Testis (tissue), 3 donors: ENCODE results near the gene ST7. TPM values are rescaled to one million over a fixed set of nuclear protein-coding genes. Genes with fewer than 3 reads are reported as not detected.

ENCODE experiments used
- DNase-seq: peaks from one replicate; pipeline ENCODE4 v3.0.0-alpha.2; 2019
- H3K27ac ChIP-seq, 2 donors: fragments of 200-600 bp; sonication (generic); one replicate each; pipeline ENCODE4 v1.5.1; 2019
- H3K27me3 ChIP-seq: fragments of 200-600 bp; sonication (generic); one replicate; pipeline ENCODE4 v1.5.1; 2019
- H3K36me3 ChIP-seq: fragments of 200-600 bp; sonication (generic); one replicate; pipeline ENCODE4 v1.5.1; 2017; ENCODE audit warnings: low read depth; ENCODE audit errors: missing control alignments
- H3K4me1 ChIP-seq: fragments of 200-600 bp; sonication (generic); one replicate; pipeline ENCODE4 v1.5.1; 2019
- H3K4me3 ChIP-seq, 2 donors: fragments of 200-600 bp; sonication (generic); one replicate each; pipeline ENCODE4 v1.5.1; 2017 to 2019
- H3K9me3 ChIP-seq: fragments of 200-600 bp; sonication (generic); one replicate; pipeline ENCODE4 v1.5.1; 2017
- POLR2A ChIP-seq: fragments of 450-650 bp; IDR thresholded peaks from one replicate; pipeline ENCODE4 v1.6.1; 2017; ENCODE audit warnings: antibody characterized with exemption, mild to moderate bottlenecking, moderate library complexity
- WGBS, 2 donors: methylation state at CpG; one replicate each; pipeline ENCODE4 v1.1.5; 2018; 5-methylcytosine and 5-hydroxymethylcytosine counted together
- intact Hi-C: fragments of 100-400 bp; cut with DNase I; formaldehyde crosslinking; loops from one replicate; pipeline ENCODE4 v1.15.1; 2023; ENCODE audit warnings: low total_unique reads
- polyA plus RNA-seq: library from polyadenylated mRNA; stranded (reverse); fragments of 350-450 nt; fragmentation: Illumina TruSeq; extraction: RNeasy Lipid Tissue Mini Kit (QIAGEN cat#74804); gene quantifications from one replicate; pipeline ENCODE4 v1.2.3, GENCODE V29; 2014; ENCODE audit warnings: low read depth, low replicate concordance; ENCODE audit not compliant: insufficient read depth
- total RNA-seq, 2 donors: library from RNA; depleted of rRNA; stranded (reverse); fragments of >200 nt; gene quantifications; one replicate each; pipeline ENCODE4 v1.2.3, GENCODE V29; 2016
- TF ChIP-seq, protein P1 (sequence below), 3 experiments: fragments of 450-650 bp in 2 of 3; fragments of 200-600 bp in 1 of 3; sonication (generic) in 1 of 3; IDR thresholded peaks; one replicate each; pipeline ENCODE4 v1.5.1; 2016 to 2019; ENCODE audit warnings: antibody characterized with exemption in 3 of 3, mild to moderate bottlenecking in 2 of 3, moderate library complexity in 1 of 3

The ST7 gene
- total and polyA plus RNA-seq, 3 donors from 2014 or later, result 15.9 to 25.3 (median 23.2) TPM

DNA sequence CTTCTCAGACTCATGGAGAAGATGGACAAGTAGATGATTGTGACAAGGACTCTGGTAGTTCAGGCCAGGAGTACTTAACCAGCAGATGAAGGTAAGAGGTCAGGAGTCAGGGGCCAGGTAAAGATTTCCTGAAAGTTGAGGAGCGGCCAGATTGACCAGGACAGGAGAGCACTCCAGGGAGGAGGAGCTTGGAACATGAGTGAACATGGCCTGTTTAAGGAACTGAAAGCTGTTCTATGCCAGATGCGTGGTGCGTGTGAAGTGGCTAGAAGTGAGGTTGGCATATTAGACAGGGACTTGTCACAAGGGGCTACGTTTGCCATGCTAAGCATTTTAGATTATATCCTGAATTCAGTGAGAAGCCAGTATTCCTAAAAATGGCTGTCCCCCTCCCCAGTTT, 212.4 kb downstream of the ST7 start:
- WGBS, 2 donors, result 87 to 92% methylated on average over 4 of the region's 4 CpGs
- Histone ChIP-seq H3K27me3 (no peaks in the 10 kb centered on the region), H3K36me3 (no peaks in the 10 kb centered on the region), H3K9me3 (no peaks in the 10 kb centered on the region), H3K4me3 (no peak overlapping the region), H3K4me1 (no peaks in the 10 kb centered on the region), H3K27ac (no peak overlapping the region)
- intact Hi-C loops, result no loop called here
- TF ChIP-seq, protein P1, sequence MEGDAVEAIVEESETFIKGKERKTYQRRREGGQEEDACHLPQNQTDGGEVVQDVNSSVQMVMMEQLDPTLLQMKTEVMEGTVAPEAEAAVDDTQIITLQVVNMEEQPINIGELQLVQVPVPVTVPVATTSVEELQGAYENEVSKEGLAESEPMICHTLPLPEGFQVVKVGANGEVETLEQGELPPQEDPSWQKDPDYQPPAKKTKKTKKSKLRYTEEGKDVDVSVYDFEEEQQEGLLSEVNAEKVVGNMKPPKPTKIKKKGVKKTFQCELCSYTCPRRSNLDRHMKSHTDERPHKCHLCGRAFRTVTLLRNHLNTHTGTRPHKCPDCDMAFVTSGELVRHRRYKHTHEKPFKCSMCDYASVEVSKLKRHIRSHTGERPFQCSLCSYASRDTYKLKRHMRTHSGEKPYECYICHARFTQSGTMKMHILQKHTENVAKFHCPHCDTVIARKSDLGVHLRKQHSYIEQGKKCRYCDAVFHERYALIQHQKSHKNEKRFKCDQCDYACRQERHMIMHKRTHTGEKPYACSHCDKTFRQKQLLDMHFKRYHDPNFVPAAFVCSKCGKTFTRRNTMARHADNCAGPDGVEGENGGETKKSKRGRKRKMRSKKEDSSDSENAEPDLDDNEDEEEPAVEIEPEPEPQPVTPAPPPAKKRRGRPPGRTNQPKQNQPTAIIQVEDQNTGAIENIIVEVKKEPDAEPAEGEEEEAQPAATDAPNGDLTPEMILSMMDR (IDR thresholded peaks at IDR 0.05), result no peak
- TF ChIP-seq POLR2A, result no peak
- no peak for DNase-seq

DNA sequence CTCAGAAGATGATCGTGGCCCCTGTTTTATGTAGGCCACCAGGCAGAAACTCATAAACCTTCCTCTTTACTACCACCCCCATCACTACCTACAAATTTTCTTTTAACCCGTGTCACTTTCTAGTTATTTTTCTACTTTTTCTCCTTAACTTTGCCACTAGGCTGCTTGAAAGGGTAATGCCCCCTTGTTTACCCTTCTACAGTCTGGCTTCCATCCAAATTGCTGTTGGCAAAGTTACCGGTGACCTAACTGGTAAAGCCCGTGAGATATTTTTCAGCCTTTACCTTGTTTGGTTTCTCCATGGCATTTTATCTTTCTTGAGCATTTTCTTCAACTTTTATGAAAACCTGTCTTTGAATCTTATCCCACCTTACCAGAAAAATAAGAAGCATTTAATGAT, 216.6 kb downstream of the ST7 start:
- WGBS, 2 donors, result 74 to 91% methylated on average over 4 of the region's 4 CpGs
- H3K36me3 ChIP-seq, result no peaks in the 10 kb centered on the region
- no peaks in the 10 kb centered on the region for H3K27me3 ChIP-seq
- no peak for TF ChIP-seq POLR2A
- TF ChIP-seq, protein P1 (IDR thresholded peaks at IDR 0.05), result no peak
- no peaks in the 10 kb centered on the region for H3K4me1 ChIP-seq
- H3K9me3 ChIP-seq, result no peaks in the 10 kb centered on the region
- no peak overlapping the region for H3K4me3 ChIP-seq
- intact Hi-C loops, result no loop called here
- H3K27ac ChIP-seq, result no peak overlapping the region
- DNase-seq, result no peak

DNA sequence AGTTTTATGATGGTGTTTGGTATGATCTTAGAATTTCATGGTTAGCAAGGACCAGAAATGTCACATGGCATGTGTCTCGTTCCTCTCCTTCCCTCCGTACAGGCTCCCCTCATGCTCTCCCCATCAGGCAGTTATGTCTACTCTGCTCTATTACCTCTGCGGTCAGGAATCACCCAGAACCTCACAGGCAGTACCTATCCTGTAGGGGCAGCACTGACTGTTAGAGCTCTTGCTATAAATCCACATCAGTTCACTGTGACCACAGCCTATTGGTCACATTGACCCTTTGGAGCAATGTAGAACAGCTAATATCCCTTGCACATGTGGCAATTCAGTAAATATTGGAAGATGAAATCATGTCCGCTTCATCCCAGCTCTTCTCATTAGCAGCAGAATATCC, 217.8 kb downstream of the ST7 start:
- H3K36me3 ChIP-seq, result no peaks in the 10 kb centered on the region
- no peak overlapping the region for H3K4me3 ChIP-seq
- 91 to 96% methylated on average over 4 of the region's 4 CpGs for WGBS, 2 donors
- no peak for TF ChIP-seq POLR2A
- TF ChIP-seq, protein P1 (IDR thresholded peaks at IDR 0.05), result no peak
- intact Hi-C loops, result no loop called here
- H3K27me3 ChIP-seq, result no peaks in the 10 kb centered on the region
- no peak overlapping the region for H3K27ac ChIP-seq
- H3K9me3 ChIP-seq, result no peaks in the 10 kb centered on the region
- no peaks in the 10 kb centered on the region for H3K4me1 ChIP-seq
- DNase-seq, result no peak

DNA sequence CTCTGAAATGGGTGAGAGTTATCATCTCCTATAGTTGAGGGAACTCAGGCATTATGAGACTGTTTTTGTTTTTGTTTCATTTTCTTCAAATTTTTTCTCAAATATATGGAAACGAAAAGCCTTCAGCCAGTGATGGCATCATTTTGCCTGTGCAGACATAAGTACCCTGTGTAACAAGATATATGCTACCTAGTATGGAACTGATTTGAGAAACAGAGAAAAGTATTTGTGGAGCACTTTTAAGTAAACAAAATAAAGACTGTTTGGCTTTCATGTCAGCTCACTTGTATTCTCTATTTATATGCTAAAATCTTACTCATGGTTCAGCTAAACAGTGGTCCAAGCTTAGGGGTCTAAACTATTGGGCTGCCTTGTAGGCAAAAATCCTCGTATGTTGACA, 219.0 kb downstream of the ST7 start:
- H3K27me3 ChIP-seq, result no peaks in the 10 kb centered on the region
- intact Hi-C loops, result no loop called here
- H3K27ac ChIP-seq, result no peak overlapping the region
- TF ChIP-seq, protein P1 (IDR thresholded peaks at IDR 0.05), result no peak
- TF ChIP-seq POLR2A, result no peak
- WGBS, 2 donors, result 87 to 92% methylated on average over 2 of the region's 2 CpGs
- no peak for DNase-seq
- H3K36me3 ChIP-seq, result no peaks in the 10 kb centered on the region
- H3K4me1 ChIP-seq, result no peaks in the 10 kb centered on the region
- no peaks in the 10 kb centered on the region for H3K9me3 ChIP-seq
- H3K4me3 ChIP-seq, result no peak overlapping the region

DNA sequence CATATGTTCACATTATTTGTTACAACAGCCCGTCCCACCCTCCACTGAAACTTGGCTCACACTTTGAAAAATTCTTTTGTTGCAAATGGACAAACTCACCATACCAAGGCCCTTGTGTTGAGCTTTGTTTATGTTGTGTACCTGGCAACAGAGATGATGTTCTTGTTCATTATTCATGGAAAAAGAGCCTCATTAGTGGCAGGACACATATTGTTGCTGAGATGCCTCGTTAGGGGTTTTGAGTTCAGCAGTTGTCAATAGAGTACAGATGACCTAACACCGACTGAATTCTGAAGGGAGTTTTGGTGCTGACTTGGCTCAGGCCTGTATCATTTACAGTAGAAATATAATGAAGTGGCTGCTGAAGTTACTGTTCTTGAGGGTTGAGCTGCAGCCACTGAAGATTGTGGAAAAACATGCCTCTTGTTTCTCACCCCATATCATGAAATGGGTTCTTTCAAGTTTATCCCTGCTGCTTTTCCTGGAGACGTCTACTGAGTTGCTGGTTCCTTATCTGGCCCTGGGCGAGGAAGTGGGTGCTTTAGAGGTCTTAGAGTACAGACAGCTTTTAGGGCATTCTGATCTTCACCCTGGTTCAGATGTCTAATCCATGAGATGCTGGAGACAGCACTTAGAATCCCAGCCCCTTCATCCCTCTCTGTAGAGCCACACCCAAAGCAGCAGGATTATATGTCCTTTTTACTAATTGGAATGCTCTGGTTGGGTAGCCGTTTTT, 219.9 kb downstream of the ST7 start:
- WGBS, 2 donors, result 68 to 72% methylated on average over 6 of the region's 6 CpGs
- TF ChIP-seq, protein P1 (IDR thresholded peaks at IDR 0.05), result no peak
- no peak for TF ChIP-seq POLR2A
- Histone ChIP-seq H3K27me3 (no peaks in the 10 kb centered on the region), H3K4me1 (no peaks in the 10 kb centered on the region), H3K9me3 (no peaks in the 10 kb centered on the region), H3K36me3 (no peaks in the 10 kb centered on the region), H3K27ac (no peak overlapping the region), H3K4me3 (no peak overlapping the region)
- intact Hi-C loops, result no loop called here
- DNase-seq, result no peak
